Naive thymus-derived CD8-positive, alpha-beta T cell (primary cell): ENCODE measurements around the gene ZNF598. TPM values are rescaled to one million over a fixed set of nuclear protein-coding genes. Genes with fewer than 3 reads are reported as not detected.

Experiments
- ATAC-seq, 2 donors: fragments of 150-1000 bp; cut with Tn5 transposase in 1 of 2; sonication (Bioruptor Pico), chemical (Tn5 transposase) in 1 of 2; 1 replicate in 1 of 2; 2 replicates in 1 of 2; pipeline ENCODE4 v1.10.0; 2021; ENCODE audit warnings: mild to moderate bottlenecking in 2 of 2, moderate library complexity in 2 of 2
- POLR2A ChIA-PET: fragments of 350-600 bp; sonication (Branson Sonifier 250); formaldehyde crosslinking; loops from one replicate; lab custom pipeline; 2021; ENCODE audit warnings: antibody characterized with exemption; lab: Charles Lee
- DNase-seq, 10 donors: peaks; one replicate each; pipeline versions ENCODE4 v3.0.0 to v3.0.0-alpha.2; 2020 to 2022
- H3K27ac Mint-ChIP-seq, 10 donors: one replicate each; pipeline ENCODE4 v1.8.0; 2020 to 2022; ENCODE audit warnings: mild to moderate bottlenecking in 10 of 10, mixed read lengths in 10 of 10, moderate library complexity in 4 of 10, inconsistent platforms in 1 of 10
- H3K27me3 Mint-ChIP-seq, 5 donors: one replicate each; pipeline ENCODE4 v1.8.0; 2021 to 2022; ENCODE audit warnings: mixed read lengths in 5 of 5
- H3K36me3 Mint-ChIP-seq, 3 donors: one replicate each; pipeline ENCODE4 v1.8.0; 2020 to 2022; ENCODE audit warnings: mixed read lengths in 3 of 3, mild to moderate bottlenecking in 2 of 3, inconsistent platforms in 1 of 3
- H3K4me1 Mint-ChIP-seq, 4 donors: one replicate each; pipeline ENCODE4 v1.8.0; 2021 to 2022; ENCODE audit warnings: mixed read lengths in 4 of 4
- H3K4me3 Mint-ChIP-seq, 10 donors: one replicate each; pipeline ENCODE4 v1.8.0; 2020 to 2022; ENCODE audit warnings: mild to moderate bottlenecking in 10 of 10, mixed read lengths in 10 of 10, moderate library complexity in 6 of 10, inconsistent platforms in 1 of 10
- H3K9me3 Mint-ChIP-seq, 9 donors: one replicate each; pipeline ENCODE4 v1.8.0; 2020 to 2022; ENCODE audit warnings: mixed read lengths in 9 of 9, mild to moderate bottlenecking in 3 of 9, inconsistent platforms in 1 of 9, moderate library complexity in 1 of 9
- polyA plus RNA-seq, 3 donors: library from polyadenylated mRNA; unstranded; fragments of 300-500 nt; fragmentation: Illumina TruSeq; gene quantifications; one replicate each; pipeline ENCODE4 v1.2.3, GENCODE V29; 2021
- total RNA-seq, 8 experiments: library from RNA in 2 of 8; stranded (reverse) in 2 of 8; gene quantifications; one replicate each; pipeline ENCODE4 v1.2.3 and lab custom pipeline; 2021 to 2026

ZNF598 gene
- total and polyA plus RNA-seq, 5 experiments from 2014 or later = 3.4 to 66.2 (median 10.0) TPM

- no peak overlapping the region for H3K27ac Mint-ChIP-seq
- H3K4me3 Mint-ChIP-seq = no peak overlapping the region
- ATAC-seq (no peak), DNase-seq (no peak)
- H3K9me3 Mint-ChIP-seq = no peaks in the 10 kb centered on the region
- H3K36me3 Mint-ChIP-seq = no peaks in the 10 kb centered on the region
- H3K27me3 Mint-ChIP-seq = no peaks in the 10 kb centered on the region
- H3K4me1 Mint-ChIP-seq = peaks cover 0 to 9% (median 6%) of the 10 kb centered on the region in 4 donors
- POLR2A ChIA-PET = interaction anchor here (0.7 to 1.2 kb wide), 3 partner anchors 16 to 124 kb away, joined by 3 to 7 read pairs (median 5); partner anchors contain the start of genes NTHL1, TRAF7 and TSC2
These were observed 21.5 kb upstream of the ZNF598 start for GRCh38 chr16:2031081-2031577.

DNA sequence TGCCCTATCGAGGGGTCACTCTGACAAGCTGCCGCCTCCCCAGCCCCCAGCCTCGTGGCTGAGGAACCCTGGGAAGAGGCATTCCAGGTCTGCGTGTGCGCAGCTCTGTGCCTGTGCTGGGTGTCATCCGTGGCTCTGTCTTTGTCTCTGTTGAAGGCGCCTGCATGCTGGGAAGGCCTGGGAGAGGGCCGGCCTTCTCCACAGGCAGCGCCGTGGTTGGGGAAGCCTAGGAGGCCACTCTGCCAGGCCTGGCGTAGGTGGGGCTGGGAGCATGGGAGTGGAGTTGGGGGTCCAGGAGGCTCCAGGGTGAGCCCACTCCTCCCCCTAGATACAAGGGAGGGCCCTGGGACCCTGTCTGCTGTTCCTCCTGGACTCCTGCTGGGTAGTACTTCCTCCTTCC, 20.4 kb upstream of the ZNF598 start:
- Mint-ChIP-seq H3K9me3 (no peaks in the 10 kb centered on the region), H3K27ac (no peak overlapping the region), H3K4me1 (peaks cover 1 to 18% (median 8%) of the 10 kb centered on the region in 4 donors), H3K4me3 (no peak overlapping the region), H3K36me3 (no peaks in the 10 kb centered on the region), H3K27me3 (no peaks in the 10 kb centered on the region)
- DNase-seq (no peak), ATAC-seq (no peak)
- POLR2A ChIA-PET = interaction anchor here (0.6 to 1.2 kb wide), 2 partner anchors 15 to 125 kb away, joined by 3 to 4 read pairs; partner anchors contain the start of gene TRAF7

DNA sequence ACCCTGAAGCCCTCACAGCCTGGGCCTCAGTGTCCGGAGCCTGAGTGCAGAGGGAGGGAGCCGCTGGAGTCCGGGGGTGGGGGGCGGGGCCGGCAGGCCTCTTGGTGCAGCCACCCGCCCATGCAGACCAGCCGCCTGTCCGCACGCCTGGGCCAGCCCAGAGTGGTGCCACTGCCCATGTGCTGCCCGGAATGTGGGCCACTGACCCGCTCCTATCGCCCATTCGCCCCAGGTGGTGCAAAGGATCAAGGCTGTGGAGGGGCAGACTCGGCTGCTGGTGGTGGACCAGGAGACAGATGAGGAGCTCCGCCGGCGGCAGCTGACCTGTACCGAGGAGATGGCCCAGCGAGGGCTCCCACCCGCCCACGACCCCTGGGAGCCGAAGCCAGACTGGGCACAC, 19.7 kb upstream of the ZNF598 start:
- Mint-ChIP-seq H3K4me3 (no peak overlapping the region), H3K36me3 (no peaks in the 10 kb centered on the region), H3K9me3 (no peaks in the 10 kb centered on the region), H3K27me3 (no peaks in the 10 kb centered on the region), H3K27ac (no peak overlapping the region), H3K4me1 (peaks cover 1 to 20% (median 8%) of the 10 kb centered on the region in 4 donors)
- POLR2A ChIA-PET = no interaction called here
- DNase-seq = no peak
- no peak for ATAC-seq

GRCh38 chr16:2028620-2029220, 19.1 kb upstream of the ZNF598 start:
- Mint-ChIP-seq H3K4me1 (peaks cover 5 to 24% (median 13%) of the 10 kb centered on the region in 4 donors), H3K9me3 (no peaks in the 10 kb centered on the region), H3K27me3 (no peaks in the 10 kb centered on the region), H3K36me3 (no peaks in the 10 kb centered on the region), H3K4me3 (no peak overlapping the region), H3K27ac (peak overlapping the region in 1 of 10 donors; percentile 59)
- no peak for DNase-seq
- POLR2A ChIA-PET = interaction anchor here (1.4 to 3.1 kb wide), 2 partner anchors 64 to 126 kb away, joined by 6 to 21 read pairs; partner anchors contain the start of genes RPS2 and TRAF7
- ATAC-seq = no peak

- Mint-ChIP-seq H3K36me3 (no peaks in the 10 kb centered on the region), H3K9me3 (no peaks in the 10 kb centered on the region), H3K4me3 (peak overlapping the region in 9 of 10 donors; percentile 36 to 89 (median 75)), H3K27me3 (peaks cover 0 to 3% (median under 1%) of the 10 kb centered on the region in 5 donors), H3K27ac (peak overlapping the region in 3 of 10 donors; percentile 17 to 72 (median 38)), H3K4me1 (peaks cover 5 to 28% (median 15%) of the 10 kb centered on the region in 4 donors)
- POLR2A ChIA-PET = interaction anchor here (0.6 to 3.1 kb wide), 7 partner anchors 12 to 127 kb away, joined by 3 to 21 read pairs (median 3); partner anchors contain the start of genes RPS2 and TRAF7
- ATAC-seq = no peak
- DNase-seq = no peak
These were observed 18.5 kb upstream of the ZNF598 start for GRCh38 chr16:2028146-2028545.

GRCh38 chr16:2027024-2028010, 17.7 kb upstream of the ZNF598 start:
- peak in 3 of 10 donors; percentile 33 to 36 (median 34) for DNase-seq
- POLR2A ChIA-PET = interaction anchor here (0.6 to 3.1 kb wide), 11 partner anchors 11 to 178 kb away, joined by 3 to 21 read pairs (median 3); partner anchors contain the start of genes MLST8, NTHL1, RPS2 and TRAF7
- Mint-ChIP-seq H3K4me1 (peaks cover 8 to 29% (median 21%) of the 10 kb centered on the region in 4 donors), H3K27me3 (peaks cover 3 to 11% (median 8%) of the 10 kb centered on the region in 5 donors), H3K9me3 (no peaks in the 10 kb centered on the region), H3K27ac (peak overlapping the region in 4 of 10 donors; percentile 52 to 87 (median 64)), H3K4me3 (peak overlapping the region; percentile 64 to 89 (median 76)), H3K36me3 (no peaks in the 10 kb centered on the region)
- ATAC-seq = peak; percentile 21 to 48

DNA sequence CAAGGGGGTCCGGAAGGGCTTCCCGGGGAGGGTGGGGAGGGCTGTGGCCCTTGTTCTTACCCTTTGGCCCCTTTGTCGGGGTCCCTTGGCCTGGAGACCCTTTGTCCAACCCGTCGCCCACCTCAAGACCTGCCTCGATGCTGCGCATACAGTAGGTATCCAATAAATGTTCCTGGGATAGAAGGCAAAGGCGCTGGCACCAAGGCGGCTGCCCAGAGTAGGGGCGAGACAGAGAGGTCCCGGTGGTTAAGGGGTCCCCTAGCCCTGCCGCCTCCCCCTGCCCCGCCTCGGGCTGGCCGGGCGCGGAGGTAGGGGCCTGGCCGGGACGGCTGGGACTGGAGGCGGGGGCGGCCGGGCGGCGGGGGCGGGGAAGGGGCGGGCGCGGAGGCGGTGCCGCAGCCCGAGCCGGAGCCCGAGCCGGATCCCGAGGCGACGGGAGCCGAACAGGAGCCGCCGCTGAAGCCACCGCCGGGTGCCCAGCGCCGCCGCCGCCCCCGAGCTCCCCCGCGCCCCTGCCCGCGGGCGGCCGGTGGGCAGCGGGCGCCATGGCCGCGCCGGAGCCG, 16.9 kb upstream of the ZNF598 start, which contains the start of gene NHERF2:
Gene NHERF2, plus strand, starts transcription at position 442 of the 563 bp plus-strand sequence. Its CDS starts 104 bp downstream, at position 546.
- H3K36me3 Mint-ChIP-seq = no peaks in the 10 kb centered on the region
- peak within 1 kb of the TSS in 4 of 10 donors; percentile 52 to 87 (median 64) for H3K27ac Mint-ChIP-seq
- H3K9me3 Mint-ChIP-seq = no peaks in the 10 kb centered on the region
- H3K4me1 Mint-ChIP-seq = peaks cover 8 to 25% (median 20%) of the 10 kb centered on the region in 4 donors
- ATAC-seq (peak; percentile 24 to 54), DNase-seq (peak in 4 of 10 donors; percentile 34 to 45 (median 39))
- peak within 1 kb of the TSS; percentile 64 to 89 (median 76) for H3K4me3 Mint-ChIP-seq
- peaks cover 4 to 19% (median 8%) of the 10 kb centered on the region in 5 donors for H3K27me3 Mint-ChIP-seq
- POLR2A ChIA-PET = interaction anchor here (0.6 to 3.1 kb wide), 3 partner anchors 35 to 179 kb away, joined by 3 to 21 read pairs (median 4); partner anchors contain the start of genes MLST8 and TRAF7

- DNase-seq (no peak), ATAC-seq (no peak)
- no peaks in the 10 kb centered on the region for H3K36me3 Mint-ChIP-seq
- H3K27me3 Mint-ChIP-seq = peaks cover 6 to 25% (median 8%) of the 10 kb centered on the region in 5 donors
- peak overlapping the region; percentile 12 to 69 (median 53) for H3K4me3 Mint-ChIP-seq
- H3K4me1 Mint-ChIP-seq = peaks cover 8 to 25% (median 20%) of the 10 kb centered on the region in 4 donors
- H3K27ac Mint-ChIP-seq = peak overlapping the region in 1 of 10 donors; percentile 43
- H3K9me3 Mint-ChIP-seq = no peaks in the 10 kb centered on the region
- POLR2A ChIA-PET = interaction anchor here (0.5 to 5.4 kb wide), 4 partner anchors 14 to 238 kb away, joined by 3 to 24 read pairs (median 12); partner anchors contain the start of gene TRAF7
These were observed 16.3 kb upstream of the ZNF598 start for GRCh38 chr16:2025878-2026460.

GRCh38 chr16:2025251-2025650, 15.6 kb upstream of the ZNF598 start:
- no peaks in the 10 kb centered on the region for H3K9me3 Mint-ChIP-seq
- H3K4me3 Mint-ChIP-seq = peak overlapping the region in 5 of 10 donors; percentile 26 to 69 (median 45)
- POLR2A ChIA-PET = interaction anchor here (0.5 to 5.4 kb wide), 5 partner anchors 13 to 239 kb away, joined by 3 to 24 read pairs (median 3); partner anchors contain the start of genes TBL3 and TRAF7
- DNase-seq (no peak), ATAC-seq (no peak)
- peaks cover 7 to 30% (median 11%) of the 10 kb centered on the region in 5 donors for H3K27me3 Mint-ChIP-seq
- no peaks in the 10 kb centered on the region for H3K36me3 Mint-ChIP-seq
- H3K27ac Mint-ChIP-seq = no peak overlapping the region
- H3K4me1 Mint-ChIP-seq = peaks cover 10 to 32% (median 22%) of the 10 kb centered on the region in 4 donors

DNA sequence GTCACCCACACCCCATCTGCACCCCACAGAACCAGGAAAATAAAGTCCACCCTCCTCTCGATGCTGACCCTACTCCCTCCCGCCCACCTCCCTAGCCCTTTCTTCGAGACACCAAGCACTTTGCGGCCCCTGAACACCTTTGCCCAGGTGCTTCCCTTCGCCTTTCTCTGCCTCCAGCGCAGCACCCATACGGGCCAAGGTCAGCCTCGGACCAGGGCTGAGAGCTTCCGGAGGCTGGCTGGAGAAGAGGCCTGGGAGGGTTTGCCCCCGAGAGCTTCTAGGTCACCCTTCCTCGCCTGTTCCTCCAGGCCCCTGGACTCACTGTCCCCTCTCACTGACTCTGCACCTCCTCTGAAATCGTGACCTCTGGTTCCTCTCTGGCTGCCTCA, 14.4 kb upstream of the ZNF598 start:
- Mint-ChIP-seq H3K9me3 (no peaks in the 10 kb centered on the region), H3K27ac (peak overlapping the region in 7 of 10 donors; percentile 51 to 96 (median 84)), H3K4me3 (peak overlapping the region in 7 of 10 donors; percentile 26 to 74 (median 49)), H3K27me3 (peaks cover 7 to 30% (median 11%) of the 10 kb centered on the region in 5 donors), H3K36me3 (no peaks in the 10 kb centered on the region), H3K4me1 (peaks cover 10 to 36% (median 22%) of the 10 kb centered on the region in 4 donors)
- ATAC-seq (no peak), DNase-seq (no peak)
- POLR2A ChIA-PET = interaction anchor here (0.5 to 5.4 kb wide), 8 partner anchors 11 to 209 kb away, joined by 3 to 24 read pairs (median 3); partner anchors contain the start of genes TBL3 and TRAF7
